ENCODE measurements around the gene CTSH.
A peak's percentile ranks its signal among the peaks of the same experiment; 100 is the strongest.
"Not testable (repeated sequence)": the region's sequence is repeated elsewhere in the genome, so short reads cannot be mapped to it uniquely, and the experiment has no call there.

CTSH gene

DNA sequence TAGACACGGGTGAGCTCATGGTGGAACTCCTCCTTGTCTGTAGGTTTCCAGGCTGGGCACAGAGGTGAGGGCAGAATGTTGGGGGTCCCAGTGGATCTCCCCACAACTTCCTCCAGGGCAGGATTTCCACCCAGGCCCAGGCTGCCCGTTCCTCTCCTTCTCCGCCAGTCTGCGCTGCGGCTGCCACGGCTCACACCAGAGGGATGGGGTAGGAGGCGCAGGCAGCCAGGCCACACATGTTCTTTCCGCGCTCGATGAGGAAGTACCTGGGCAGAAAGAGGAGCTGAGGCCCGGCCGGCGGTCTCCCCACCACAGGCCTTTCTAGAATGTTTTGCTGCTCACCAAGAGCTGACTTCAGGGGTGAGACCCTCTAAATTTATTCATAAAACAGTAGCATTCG is 22.9 kb downstream of the CTSH start:
- no peak for DNase-seq (ENCODE audit: low read depth)

DNA sequence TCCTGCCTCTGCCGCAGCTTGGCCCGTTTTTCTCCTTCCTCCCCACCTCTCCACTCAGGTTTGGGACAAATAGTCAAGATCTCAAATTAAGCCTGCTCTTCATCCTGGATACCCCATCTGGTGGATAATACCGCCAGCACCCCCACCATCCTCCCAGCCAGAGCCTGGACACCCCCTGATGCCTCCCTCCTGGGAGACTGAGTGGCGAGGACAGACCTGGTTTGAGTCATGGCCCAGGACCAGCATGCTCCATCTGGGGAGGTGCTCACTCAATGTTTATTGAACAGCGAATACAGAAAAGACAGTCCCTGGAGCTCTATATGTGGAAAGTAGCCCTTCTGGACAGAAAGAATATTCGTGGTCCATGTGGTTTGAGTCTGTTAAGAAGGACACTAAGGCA is 23.3 kb downstream of the CTSH start:
- no peak for DNase-seq (ENCODE audit: low read depth)

DNA sequence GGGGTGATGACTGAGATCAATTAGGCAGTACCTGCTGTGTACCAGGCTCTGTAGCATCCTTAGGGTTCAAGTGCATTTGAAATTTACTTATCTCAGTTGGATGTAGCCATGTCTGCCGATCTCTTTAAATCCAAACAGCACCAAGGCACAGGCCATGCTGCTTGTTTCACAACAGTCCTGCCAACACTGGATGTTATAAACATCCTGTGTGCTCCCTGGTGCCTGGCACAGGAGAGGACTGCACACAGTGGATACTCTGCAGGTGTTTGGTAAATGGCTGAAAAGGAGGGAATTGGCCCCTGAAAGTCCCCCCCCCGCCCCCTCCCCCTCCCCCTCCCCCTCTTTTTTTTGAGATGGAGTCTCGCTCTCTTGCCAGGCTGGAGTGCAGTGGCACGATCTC is 27.0 kb downstream of the CTSH start:
- DNase-seq (ENCODE audit: low read depth), result no peak

DNA sequence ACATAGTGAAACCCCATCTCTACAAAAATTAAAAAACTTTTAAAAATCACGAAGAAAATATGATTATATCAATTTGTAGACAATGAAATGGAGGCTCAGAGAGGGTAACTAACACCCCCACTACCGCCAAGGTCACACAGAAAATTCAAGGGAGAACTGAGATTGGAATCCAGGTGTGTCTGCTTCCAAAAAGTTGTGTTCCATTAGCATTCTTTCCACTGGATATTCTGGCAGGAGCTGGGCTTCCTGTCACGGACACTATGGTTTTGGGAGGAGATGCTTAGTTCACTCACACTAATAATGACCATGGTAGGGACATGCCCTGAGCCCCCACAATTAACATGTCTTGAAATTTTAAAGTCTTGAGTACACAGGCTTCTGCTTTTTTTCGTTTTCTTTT is 28.8 kb downstream of the CTSH start:
- DNase-seq (ENCODE audit: low read depth), result no peak

DNA sequence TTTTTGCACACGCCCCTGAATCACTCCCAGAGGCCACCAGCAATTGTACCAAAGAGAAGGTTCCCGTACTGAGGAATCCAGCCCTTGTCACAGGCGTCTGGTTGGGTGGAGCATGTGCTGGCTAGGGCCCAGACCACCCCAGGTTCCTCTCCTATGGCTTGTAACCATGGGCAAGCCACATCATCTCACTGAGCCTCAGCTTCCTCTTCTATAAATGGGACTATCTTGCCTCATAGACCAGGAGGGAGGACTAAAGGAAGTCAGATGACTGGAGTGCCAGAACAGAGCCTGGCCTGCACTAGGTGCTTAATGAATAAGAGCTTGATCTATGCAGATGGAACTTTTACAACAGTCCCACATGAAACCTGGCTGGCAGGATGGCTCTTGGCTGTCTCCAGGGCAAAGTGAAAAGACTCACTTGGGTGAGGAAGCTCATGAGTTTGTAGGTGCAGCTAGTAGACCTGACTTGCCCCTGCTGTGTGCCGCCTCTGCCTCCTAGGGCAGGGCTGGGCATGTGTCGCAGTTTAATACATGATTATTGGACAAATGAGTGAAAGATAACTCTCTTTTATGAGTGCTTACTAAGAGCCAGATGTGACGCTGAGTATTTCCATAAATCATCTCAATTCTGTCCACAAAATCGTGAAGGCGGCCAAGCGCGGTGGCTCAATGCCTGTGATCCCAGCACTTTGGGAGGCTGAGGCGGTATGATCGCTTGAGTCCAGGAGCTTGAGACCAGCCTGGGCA is 29.3 kb downstream of the CTSH start:
- no peak for DNase-seq (ENCODE audit: low read depth)

DNA sequence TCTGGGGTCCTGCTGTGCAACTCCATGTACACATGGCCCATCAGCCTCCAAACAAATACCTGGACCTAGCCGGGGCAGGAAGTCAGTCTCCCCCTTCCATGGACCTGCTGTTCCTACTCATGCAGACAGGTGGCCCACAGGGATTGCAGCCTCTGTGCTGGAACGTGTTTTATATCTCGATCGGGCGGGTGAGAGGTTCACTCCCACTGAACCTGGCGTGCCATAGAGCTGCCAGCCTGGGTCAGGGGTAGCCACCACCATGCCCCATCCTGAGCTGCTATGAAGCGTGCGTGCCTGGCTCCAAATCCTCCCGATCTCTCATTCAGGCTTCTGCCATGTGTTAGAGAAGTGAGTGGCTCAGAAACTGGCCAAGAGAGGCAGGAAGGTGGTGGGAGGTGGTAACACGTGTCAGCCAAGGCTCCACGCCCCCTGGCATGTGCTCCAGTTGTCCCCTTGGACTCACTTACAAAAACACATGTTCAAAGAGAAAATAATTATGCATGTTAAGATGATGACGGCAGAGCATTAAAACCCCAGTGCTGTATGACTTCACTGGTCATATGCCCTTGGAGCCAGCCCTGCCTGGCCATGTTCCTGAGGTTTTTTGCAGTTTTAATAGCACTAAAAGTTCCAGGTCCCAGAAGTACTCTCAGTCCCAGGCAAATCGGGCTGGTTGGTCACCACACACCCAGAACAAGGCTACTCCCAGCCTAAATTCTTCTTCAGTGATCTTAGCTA is 30.6 kb downstream of the CTSH start:
- DNase-seq (ENCODE audit: low read depth), result no peak

DNA sequence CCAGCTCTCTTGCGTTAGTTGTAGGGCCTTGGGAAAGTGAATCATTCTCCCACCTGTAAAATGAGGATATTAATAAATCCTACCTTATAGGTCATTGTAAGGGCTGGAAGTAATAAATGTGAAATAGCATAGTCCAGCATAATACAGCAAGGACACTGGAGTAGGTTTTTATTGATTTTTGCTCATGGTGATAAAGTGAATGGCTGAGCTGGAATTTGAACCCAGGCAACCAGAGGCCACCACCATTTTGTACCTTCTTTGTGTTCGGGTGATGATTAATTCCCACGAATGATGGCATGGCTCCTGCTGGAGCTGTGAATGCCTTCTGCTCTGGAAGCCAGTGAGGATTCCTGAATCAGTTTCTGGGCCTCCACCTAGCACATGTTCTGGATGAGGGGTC is 31.8 kb downstream of the CTSH start:
- DNase-seq (ENCODE audit: low read depth), result no peak

DNA sequence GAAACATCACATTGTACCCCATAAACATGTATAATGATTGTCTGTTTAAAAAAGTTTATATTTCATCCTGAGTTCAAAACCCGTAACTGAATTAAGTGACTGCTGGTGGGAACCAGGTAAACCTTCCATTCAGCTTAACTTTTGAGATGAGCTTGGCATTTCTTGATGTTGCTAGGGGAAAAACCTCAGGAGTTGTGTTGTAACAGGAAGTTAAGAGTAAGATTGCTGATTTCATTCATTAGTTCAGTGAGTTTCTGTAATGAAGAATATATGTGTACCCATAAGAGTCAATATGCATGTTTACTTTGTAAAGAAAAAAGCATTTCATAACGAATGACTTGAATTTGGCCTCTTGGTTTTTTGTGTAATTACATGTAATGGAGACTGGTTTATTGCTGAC is 32.5 kb downstream of the CTSH start:
- no peak for DNase-seq (ENCODE audit: low read depth)

DNA sequence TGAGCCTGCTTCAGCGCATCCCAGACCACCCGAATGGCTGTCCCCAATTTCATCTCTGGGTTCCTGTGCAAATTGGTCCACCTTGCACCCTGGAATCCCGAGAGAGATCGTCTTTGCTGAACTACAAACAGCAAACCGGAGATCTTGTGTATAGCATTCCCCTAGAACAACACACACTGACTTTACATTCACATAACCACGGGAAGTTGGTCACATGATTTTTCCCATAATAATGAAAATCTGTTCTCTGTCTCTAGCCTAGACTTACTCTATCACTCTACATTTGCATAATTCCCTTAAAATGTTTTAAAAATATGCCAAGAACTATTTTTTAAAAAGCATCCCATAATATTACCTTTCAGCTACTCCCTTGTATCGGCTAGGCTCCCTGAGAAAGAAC is 34.6 kb downstream of the CTSH start:
- no peak for DNase-seq (ENCODE audit: low read depth)

DNA sequence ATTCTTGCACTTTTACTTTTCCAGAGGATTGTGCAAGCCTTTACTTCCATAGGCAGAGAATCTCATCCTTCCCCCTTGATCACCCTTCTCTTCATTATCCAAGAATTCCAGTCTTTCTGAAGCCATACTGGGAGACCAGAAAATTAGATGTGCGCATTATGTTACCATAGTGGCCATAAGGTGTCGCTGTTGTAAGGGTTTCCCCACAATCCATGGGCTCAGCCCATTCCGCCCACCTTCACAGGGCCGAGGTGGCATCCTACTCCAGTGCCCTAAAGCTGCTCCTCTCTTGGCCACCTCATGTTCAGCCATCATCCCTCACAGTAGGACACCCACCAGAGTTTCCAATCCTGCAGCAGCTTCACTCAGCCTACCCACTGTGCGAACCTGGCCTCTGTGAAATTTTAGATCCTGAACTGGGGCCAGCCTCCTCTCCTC is 35.0 kb downstream of the CTSH start:
- no peak for DNase-seq (ENCODE audit: low read depth)

DNA sequence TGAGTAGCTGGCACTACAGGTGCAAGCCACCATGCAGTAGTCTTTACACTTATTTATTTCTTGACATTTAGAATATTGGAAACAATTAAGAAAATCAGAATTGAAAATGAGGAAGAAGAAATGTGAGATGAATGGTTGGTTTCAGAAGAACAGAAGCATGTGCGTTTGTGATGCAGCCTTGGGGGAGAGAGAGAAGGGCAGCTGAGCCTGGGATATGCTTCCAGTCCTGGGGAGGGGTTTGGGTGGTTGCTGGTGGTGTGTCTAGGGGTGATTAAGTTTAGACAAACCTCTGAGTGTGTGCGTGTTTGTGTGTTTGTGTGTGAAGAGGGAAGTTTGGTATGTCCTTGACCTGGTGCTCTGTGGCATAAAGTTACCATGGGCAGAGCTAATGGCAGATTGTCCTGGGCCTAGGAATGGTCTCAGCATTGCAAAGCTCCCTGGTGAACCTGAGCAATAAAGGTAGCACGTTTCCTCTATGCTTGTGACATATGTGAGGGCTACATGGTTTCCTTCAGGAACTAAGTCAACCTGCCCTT is 35.6 kb downstream of the CTSH start:
- DNase-seq (ENCODE audit: low read depth), result no peak

DNA sequence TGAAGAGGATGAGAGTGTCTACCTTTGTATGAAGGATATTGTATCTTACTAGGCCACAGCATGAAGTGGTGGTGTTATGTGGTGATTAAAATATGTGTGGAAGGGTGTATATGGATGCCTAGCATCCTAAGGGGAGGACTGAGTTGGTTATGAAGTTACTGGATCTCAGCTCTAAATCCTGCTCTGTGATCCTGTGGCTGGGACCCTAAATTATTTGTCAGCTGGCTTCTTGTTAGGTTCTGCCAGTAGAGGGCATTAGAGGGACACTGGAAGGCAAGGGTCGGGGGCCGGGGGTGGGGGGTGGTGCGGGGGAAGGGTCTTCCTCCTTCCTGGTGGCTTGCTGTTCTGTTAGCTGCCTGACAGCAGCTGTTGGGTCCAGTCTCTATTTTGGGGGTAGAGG is 37.3 kb downstream of the CTSH start:
- DNase-seq (ENCODE audit: low read depth), result no peak

DNA sequence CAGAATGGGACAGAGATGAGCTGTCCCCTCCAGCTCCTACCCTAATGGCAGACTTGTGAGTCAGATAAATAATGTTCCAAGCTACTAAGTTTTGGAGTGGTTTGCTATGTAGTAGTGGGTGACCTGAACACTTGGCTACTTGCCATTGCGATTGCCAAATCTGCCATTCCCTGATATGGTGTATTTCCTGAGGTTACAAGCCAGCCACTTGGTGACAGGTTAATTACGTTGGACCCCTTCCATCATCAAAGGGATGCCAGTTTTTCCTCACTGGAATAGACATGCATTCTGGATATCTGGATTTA is 38.6 kb downstream of the CTSH start:
- peak; percentile 28 for DNase-seq (ENCODE audit: low read depth)

DNA sequence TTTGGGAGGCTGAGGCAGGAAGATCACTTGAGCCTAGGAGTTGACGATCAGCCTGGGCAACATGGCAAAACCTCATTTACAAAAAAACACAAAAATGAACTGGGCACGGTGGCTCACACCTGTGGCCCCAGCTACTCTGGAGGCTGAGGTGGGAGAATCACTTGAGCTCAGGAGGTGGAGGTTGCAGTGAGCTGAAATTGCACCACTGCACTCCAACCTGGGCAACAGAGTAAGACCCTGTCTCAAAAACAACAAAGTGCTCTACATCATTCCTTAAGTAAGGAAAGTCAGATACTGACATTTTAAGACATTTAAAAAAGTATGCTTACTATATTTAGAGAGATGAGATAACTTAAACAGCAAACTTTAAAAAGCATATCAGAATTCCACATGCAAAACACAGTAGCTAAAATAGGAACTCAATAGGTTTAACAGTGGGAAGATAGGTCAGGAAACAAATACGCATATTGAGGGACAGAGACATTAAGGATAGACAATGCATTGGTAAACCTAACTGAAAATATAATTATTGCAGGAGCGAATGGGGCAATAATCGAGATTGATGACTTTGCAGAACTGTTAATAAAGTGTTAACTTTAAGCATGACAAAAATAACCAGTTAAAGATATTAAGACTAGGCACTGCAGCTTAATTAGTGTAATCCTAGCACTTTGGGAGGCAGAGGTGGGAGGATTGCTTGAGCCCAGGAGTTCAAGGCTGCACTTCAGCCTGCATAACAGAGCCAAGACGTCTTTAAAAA is 40.1 kb downstream of the CTSH start:
- no peak for DNase-seq (ENCODE audit: low read depth)

DNA sequence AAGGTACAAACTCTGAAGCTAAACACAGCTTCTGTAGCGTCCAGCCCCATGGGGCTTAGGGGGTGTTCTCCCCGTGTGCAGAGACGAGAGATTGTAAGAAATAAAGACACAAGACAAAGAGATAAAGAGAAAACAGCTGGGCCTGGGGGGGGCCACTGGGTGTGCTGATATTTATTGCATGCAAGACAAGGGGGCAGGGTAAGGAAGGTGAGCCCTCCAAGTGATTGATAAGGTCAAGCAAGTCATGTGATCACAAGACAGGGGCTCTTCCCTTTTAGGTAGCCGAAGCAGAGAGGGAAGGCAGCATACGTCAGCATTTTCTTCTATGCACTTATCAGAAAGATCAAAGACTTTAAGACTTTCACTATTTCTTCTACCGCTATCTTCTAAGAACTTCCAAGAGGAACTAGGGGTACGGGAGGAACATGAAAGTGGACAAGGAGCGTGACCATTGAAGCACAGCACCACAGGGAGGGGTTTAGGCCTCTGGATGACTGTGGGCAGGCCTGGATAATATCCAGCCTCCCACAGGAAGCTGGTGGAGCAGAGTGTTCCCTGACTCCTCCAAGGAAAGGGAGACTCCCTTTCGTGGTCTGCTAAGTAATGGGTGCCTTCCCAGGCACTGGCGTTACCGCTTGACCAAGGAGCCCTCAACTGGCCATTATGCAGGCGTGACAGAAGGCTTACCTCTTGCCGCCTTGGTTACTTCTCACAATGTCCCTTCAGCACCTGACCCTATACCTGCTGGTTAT is 42.4 kb downstream of the CTSH start:
- not testable (repeated sequence) for DNase-seq (ENCODE audit: low read depth)

DNA sequence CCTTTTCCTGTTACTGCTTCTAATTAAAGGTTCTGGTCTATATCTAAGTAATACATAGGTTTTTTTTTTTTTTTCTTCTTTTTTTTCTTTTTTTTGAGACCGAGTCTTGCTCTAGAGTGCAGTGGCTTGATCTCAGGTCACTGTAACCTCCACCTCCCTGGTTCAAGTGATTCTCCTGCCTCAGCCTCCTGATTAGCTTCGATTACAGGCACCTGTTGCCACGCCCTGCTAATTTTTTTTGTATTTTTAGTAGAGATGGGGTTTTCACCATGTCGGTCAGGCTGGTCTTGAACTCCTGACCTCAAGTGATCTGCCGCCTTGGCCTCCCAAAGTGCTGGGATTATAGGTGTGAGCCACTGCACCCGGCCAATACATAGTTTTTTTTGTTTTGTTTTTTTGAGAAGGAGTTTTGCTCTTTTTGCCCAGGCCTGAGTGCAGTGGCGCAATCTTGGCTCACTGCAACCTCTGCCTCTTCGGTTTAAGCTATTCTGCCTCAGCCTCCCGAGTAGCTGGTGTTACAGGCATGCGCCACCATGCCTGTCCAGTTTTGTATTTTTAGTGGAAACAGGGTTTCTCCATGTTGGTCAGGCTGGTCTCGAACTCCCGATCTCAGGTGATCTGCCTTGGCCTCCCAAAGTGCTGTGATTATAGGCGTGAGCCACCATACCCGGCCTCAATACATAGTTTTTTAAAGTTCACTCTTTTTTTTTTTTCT is 43.9 kb downstream of the CTSH start:
- DNase-seq (ENCODE audit: low read depth), result not testable (repeated sequence)

DNA sequence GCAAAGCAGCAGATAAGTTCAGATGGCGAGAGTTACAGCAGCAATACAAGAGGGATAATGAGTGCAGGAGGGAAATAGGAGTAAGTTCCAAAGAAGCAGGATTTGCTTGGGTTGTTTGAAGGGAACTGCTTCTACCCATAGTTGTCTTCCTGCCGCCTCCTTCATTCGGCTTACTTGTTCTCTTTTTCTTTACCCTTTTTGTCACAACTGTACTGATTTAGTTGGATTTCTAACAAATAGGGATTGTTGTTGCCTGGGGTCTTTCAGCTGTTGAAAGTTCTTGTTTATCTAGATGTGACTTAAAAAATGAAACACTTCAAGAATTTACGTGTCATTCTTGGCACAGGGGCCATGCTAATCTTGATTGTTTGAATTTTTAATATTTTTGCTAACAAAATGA is 46.3 kb downstream of the CTSH start:
- no peak for DNase-seq (ENCODE audit: low read depth)

DNA sequence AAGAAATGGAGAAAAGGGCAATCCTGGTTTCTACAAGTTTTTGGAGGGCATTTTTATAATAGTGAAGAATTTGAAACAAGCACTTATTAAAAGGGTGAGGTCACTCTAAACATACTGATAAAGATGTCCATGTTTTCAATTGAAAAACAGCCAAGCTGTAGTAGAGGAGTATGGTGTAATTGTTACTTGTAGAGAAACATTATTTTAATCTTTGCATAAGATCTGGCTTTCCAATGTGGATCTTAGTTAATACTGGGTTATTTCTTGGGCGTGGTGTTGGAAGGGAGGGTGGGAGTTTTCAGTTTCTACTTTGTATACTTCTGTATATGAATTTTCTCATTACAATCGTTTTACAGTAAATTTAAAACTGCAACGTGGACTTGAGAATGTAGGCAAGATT is 49.4 kb downstream of the CTSH start:
- no peak for DNase-seq (ENCODE audit: low read depth)

DNA sequence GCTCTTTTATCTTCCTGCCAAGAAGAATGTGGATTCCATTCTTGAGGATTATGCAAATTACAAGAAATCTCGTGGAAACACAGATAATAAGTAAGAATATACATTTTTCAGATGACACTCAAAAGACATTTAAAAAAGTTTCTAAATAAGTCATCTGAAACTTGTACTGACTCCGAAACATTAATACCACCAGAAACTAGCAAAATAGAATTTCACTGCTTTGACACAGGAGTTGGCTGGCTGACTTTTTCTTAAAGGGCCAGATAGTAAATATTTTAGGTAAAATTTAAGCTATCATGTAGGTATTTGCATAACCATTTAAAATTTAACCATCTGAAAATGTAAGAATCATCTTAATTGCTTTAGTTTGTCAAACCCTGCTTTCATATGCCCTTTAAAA is 51.3 kb downstream of the CTSH start:
- no peak for DNase-seq (ENCODE audit: low read depth)

DNA sequence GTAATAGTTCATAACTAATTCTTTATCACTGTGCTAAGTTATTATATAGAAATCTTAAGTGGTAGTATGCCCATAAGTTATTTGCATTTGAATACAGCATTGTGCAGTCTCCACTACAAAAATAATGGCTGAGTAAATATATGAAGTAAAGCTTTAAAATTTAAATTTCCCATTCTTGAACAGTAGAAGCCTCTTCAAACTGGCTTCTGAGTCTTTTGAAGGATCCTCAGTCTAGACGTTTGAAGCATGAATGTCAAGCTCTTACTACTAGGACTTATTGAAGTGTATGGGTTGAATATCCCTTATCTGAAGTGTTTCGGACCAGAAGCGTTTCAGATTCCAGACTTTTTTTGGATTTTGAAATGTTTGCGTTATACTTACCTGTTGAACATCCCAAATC is 55.8 kb downstream of the CTSH start:
- no peak for DNase-seq (ENCODE audit: low read depth)

DNA sequence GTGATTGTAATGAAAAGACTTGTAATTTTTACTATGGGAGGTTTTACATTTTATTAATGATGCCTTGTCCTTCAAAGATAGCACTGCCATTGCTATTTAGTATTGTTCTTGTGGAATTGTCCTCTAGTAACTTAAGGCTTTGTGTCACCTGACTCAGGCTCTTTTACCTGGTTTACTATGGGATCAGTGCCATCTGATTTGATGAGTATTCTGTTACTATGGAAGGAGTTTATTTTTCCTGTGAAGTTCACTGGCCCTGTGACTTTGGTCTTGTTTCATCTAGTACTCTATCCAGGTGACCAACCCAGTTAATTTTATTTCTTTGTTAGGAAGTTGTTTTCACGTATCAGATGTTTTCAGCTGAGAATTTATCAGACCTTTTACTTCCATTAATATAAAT is 63.2 kb downstream of the CTSH start:
- no peak for DNase-seq (ENCODE audit: low read depth)

DNA sequence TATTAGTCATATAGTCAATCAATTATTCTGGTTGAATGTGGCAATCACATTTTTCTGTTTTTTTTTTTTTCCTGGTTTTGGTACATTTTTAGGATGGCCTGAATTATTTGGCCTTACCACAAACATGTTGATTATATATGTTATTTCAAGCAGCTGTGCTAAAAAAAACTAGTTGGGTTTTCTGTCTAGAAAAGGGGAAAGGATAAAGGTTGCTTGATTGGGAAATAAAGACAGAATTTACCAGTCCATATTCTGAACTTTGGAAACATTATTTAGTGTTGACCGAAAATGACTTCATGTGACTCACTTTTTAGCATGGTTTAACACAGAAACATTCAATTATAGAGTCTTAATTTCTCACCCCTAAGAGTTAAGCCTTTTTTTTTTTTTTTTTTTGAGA is 64.0 kb downstream of the CTSH start:
- no peak for DNase-seq (ENCODE audit: low read depth)

Data from fibroblast of the conjunctiva (primary cell).